Measurements from ENCODE around the gene GUCY2C. TPM values are rescaled to one million over a fixed set of nuclear protein-coding genes. Genes with fewer than 3 reads are reported as not detected.

The GUCY2C gene
- total RNA-seq, 1 experiment from 2014 or later = 1.9 TPM

DNA sequence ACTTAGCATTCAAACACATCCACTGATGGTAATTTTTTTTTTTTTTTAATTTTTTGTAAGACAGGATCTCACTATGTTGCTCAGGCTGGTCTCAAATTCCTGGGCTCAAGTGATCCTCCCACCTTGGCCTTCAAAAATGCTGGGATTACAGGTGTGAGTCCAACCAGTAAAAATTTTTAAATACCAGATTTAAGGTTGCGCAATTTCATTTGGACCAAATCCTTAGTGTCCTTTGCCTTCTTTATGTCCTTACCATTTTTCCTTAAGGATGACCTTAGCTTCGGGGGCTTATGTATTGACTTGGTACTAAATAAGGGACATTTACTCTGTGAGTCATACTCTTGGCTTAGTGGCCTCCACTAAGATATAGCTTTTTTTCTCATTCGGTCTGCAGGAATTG lies 124.6 kb downstream of the GUCY2C start:
- no peak overlapping the region for H2BK12ac ChIP-seq (ENCODE audit: insufficient read length, low read depth, low read length)
- H3K9me3 ChIP-seq (ENCODE audit: control insufficient read depth, low read depth, low read length) = no peaks in the 10 kb centered on the region
- H3K4me1 ChIP-seq (ENCODE audit: insufficient read depth, low read length) = peaks cover 6% of the 10 kb centered on the region; the same call in 1 of the 2 replicates
- H4K8ac ChIP-seq (replicated peaks; ENCODE audit: insufficient read length, low read depth, low read length) = no peak overlapping the region
- Mint-ChIP-seq H3K4me3 (no peak overlapping the region), H3K27me3 (ENCODE audit: low read depth) (peaks cover 7% of the 10 kb centered on the region), H3K27ac (no peak overlapping the region), H3K36me3 (ENCODE audit: insufficient read depth in 1 of 3, low read depth in 3 of 3) (peaks cover 0 to 3% (median 0%) of the 10 kb centered on the region in 3 experiments; a peak in 1 of 7 replicates), H3K9me3 (no peaks in the 10 kb centered on the region), H3K4me1 (peaks cover 10 to 22% of the 10 kb centered on the region in 2 experiments)
- H3K14ac ChIP-seq (ENCODE audit: insufficient read depth, low read length) = no peak overlapping the region
- H2AFZ ChIP-seq (ENCODE audit: low read length) = no peak overlapping the region
- H2BK15ac ChIP-seq (ENCODE audit: low read depth, low read length) = no peak overlapping the region
- no peak overlapping the region for H3K56ac ChIP-seq (ENCODE audit: insufficient read length, low read depth, low read length)
- H3K23ac ChIP-seq (ENCODE audit: insufficient read length, low read depth, low read length) = no peak overlapping the region
- no peak overlapping the region for H3K9ac ChIP-seq (ENCODE audit: extremely low read depth, insufficient read length, low read length)
- DNase-seq = no peak
- no peak overlapping the region for H3K18ac ChIP-seq (ENCODE audit: insufficient read length, low read depth, low read length)
- no peak overlapping the region for H3T11ph ChIP-seq (ENCODE audit: low read length)
- H2AK5ac ChIP-seq (ENCODE audit: insufficient read length, low read length) = no peak overlapping the region
- no CpG with 5 or more reads among the region's 3 CpGs for WGBS (ENCODE audit: extremely low coverage, insufficient read length, low lambda C conversion rate)
- H2BK120ac ChIP-seq (ENCODE audit: low read depth, low read length, poor library complexity, severe bottlenecking) = no peak overlapping the region
- no peaks in the 10 kb centered on the region for H3K79me1 ChIP-seq (ENCODE audit: insufficient read depth, low read depth, low read length, poor library complexity, severe bottlenecking)
- no peaks in the 10 kb centered on the region for H3K79me2 ChIP-seq (ENCODE audit: insufficient read depth, low read length)
- H3K23me2 ChIP-seq (ENCODE audit: insufficient read length, low read depth, low read length, poor library complexity, severe bottlenecking) = peaks cover 3% of the 10 kb centered on the region
- no peak overlapping the region for H3K4me2 ChIP-seq (ENCODE audit: insufficient read depth, insufficient read length, low read length)
- no peak overlapping the region for H3K27ac ChIP-seq (ENCODE audit: insufficient read length, low read depth, low read length)
- no peaks in the 10 kb centered on the region; the same call in 1 of the 2 replicates for H3K27me3 ChIP-seq (ENCODE audit: insufficient read depth, low read length)
- H2BK20ac ChIP-seq (ENCODE audit: low read depth, low read length, poor library complexity, severe bottlenecking) = no peak overlapping the region
- H4K20me1 ChIP-seq (ENCODE audit: control insufficient read depth, insufficient read depth, insufficient read length) = no peaks in the 10 kb centered on the region
- TF ChIP-seq, protein P1, sequence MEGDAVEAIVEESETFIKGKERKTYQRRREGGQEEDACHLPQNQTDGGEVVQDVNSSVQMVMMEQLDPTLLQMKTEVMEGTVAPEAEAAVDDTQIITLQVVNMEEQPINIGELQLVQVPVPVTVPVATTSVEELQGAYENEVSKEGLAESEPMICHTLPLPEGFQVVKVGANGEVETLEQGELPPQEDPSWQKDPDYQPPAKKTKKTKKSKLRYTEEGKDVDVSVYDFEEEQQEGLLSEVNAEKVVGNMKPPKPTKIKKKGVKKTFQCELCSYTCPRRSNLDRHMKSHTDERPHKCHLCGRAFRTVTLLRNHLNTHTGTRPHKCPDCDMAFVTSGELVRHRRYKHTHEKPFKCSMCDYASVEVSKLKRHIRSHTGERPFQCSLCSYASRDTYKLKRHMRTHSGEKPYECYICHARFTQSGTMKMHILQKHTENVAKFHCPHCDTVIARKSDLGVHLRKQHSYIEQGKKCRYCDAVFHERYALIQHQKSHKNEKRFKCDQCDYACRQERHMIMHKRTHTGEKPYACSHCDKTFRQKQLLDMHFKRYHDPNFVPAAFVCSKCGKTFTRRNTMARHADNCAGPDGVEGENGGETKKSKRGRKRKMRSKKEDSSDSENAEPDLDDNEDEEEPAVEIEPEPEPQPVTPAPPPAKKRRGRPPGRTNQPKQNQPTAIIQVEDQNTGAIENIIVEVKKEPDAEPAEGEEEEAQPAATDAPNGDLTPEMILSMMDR (conservative IDR thresholded peaks at IDR 0.05) = no peak
- H3K4ac ChIP-seq (ENCODE audit: low read depth, low read length) = no peak overlapping the region
- H4K91ac ChIP-seq (ENCODE audit: insufficient read length, low read depth, low read length) = no peak overlapping the region
- no peak overlapping the region for H2BK5ac ChIP-seq (ENCODE audit: insufficient read length, low read length)
- H4K5ac ChIP-seq (ENCODE audit: insufficient read length, low read depth, low read length) = no peak overlapping the region

Measured in H9 (cell line).